Natural killer cell (primary cell): ENCODE measurements around the gene RCAN3. TPM values are rescaled to one million over a fixed set of nuclear protein-coding genes. Genes with fewer than 3 reads are reported as not detected.
"Not testable (repeated sequence)": the region's sequence is repeated elsewhere in the genome, so short reads cannot be mapped to it uniquely, and the experiment has no call there.

ENCODE experiments used
- ATAC-seq, 3 donors: fragments of 150-1000 bp in 2 of 3; fragments of 200-7000 bp in 1 of 3; cut with Tn5 transposase; 1 replicate in 1 of 3; 2 replicates in 2 of 3; pipeline ENCODE4 v1.10.0; 2021; ENCODE audit warnings: mild to moderate bottlenecking in 2 of 3, moderate library complexity in 2 of 3
- DNase-seq, 2 donors: peaks; one replicate each; pipeline versions ENCODE4 v3.0.0 to v3.0.0-alpha.2; 2013 to 2021; ENCODE audit warnings: mixed read lengths in 1 of 2
- H3K27ac ChIP-seq: one replicate; pipeline ENCODE4 v1.5.1; 2013; ENCODE audit warnings: mild to moderate bottlenecking, low read length
- H3K27me3 ChIP-seq: one replicate; pipeline ENCODE4 v1.6.1; 2013; ENCODE audit warnings: low read length; ENCODE audit not compliant: control insufficient read depth, insufficient read depth
- H3K36me3 ChIP-seq: one replicate; pipeline ENCODE4 v1.6.1; 2013; ENCODE audit warnings: low read length; ENCODE audit not compliant: control insufficient read depth, insufficient read depth
- H3K4me1 ChIP-seq: one replicate; pipeline ENCODE4 v1.6.1; 2013; ENCODE audit warnings: low read length; ENCODE audit not compliant: control insufficient read depth, insufficient read depth
- H3K4me3 ChIP-seq: one replicate; pipeline ENCODE4 v1.5.1; 2013; ENCODE audit warnings: low read length
- H3K9me3 ChIP-seq: one replicate; pipeline ENCODE4 v1.6.1; 2013; ENCODE audit warnings: low read length; ENCODE audit not compliant: control insufficient read depth, insufficient read depth
- H3K27ac Mint-ChIP-seq, 2 donors: one replicate each; pipeline ENCODE4 v1.8.0; 2022; ENCODE audit warnings: mild to moderate bottlenecking in 2 of 2, mixed read lengths in 2 of 2, moderate library complexity in 1 of 2
- H3K27me3 Mint-ChIP-seq, 2 donors: one replicate each; pipeline ENCODE4 v1.8.0; 2022; ENCODE audit warnings: low read depth in 2 of 2, mixed read lengths in 2 of 2
- H3K36me3 Mint-ChIP-seq: one replicate; pipeline ENCODE4 v1.8.0; 2022; ENCODE audit warnings: mixed read lengths
- H3K4me1 Mint-ChIP-seq, 2 donors: one replicate each; pipeline ENCODE4 v1.8.0; 2022; ENCODE audit warnings: mixed read lengths in 2 of 2
- H3K4me3 Mint-ChIP-seq: one replicate; pipeline ENCODE4 v1.8.0; 2022; ENCODE audit warnings: mild to moderate bottlenecking, moderate library complexity, mixed read lengths
- H3K9me3 Mint-ChIP-seq, 2 donors: one replicate each; pipeline ENCODE4 v1.8.0; 2022; ENCODE audit warnings: mixed read lengths in 2 of 2
- WGBS: methylation state at CpG from one replicate; pipeline ENCODE4 v1.1.7; 2013; ENCODE audit warnings: missing lambda C conversion rate; ENCODE audit not compliant: insufficient coverage; 5-methylcytosine and 5-hydroxymethylcytosine counted together
- intact Hi-C: fragments of 100-400 bp; cut with micrococcal nuclease; formaldehyde crosslinking; loops from one replicate; pipeline ENCODE4 v1.14.2; 2022
- total RNA-seq, 4 donors: library from RNA; stranded (reverse); fragments of 120-200 nt in 1 of 4; gene quantifications; one replicate each; pipeline versions ENCODE4 v1.2.3 to v1.2.4, GENCODE V29; 2013 to 2022
- TF ChIP-seq, protein P1 (sequence below): fragments of 200-600 bp; IDR thresholded peaks from one replicate; pipeline ENCODE4 v1.8.0; 2022; ENCODE audit warnings: antibody characterized with exemption

Gene RCAN3
- total RNA-seq, 3 donors from 2014 or later (not counting 1 experiment from before 2014, with no cell fraction given): 4.5 to 8.1 (median 7.9) TPM

DNA sequence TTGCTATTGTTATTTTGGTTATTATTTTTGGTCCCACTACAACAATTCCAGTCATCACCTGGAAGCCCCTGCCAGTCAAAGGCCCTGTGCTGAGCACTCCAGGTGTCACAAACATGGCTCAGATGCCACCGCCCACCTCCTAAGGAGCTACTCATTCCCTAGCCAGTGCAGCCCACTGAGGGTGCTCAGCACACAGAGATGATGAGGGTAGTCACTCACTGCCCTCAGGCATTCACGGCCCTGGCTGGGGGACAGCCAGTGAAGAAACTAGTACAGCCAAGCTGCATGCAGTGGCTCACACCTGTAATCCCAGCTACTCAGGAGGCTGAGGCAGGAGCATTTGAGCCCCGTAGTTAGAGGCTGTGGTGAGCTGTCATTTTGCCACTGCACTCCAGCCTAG, 44.8 kb upstream of the RCAN3 start:
- 98% methylated on average over 3 of the region's 3 CpGs for WGBS
- Histone ChIP-seq H3K27me3 (no peaks in the 10 kb centered on the region), H3K36me3 (peaks cover 63% of the 10 kb centered on the region), H3K27ac (no peak overlapping the region), H3K4me1 (no peaks in the 10 kb centered on the region), H3K4me3 (no peak overlapping the region), H3K9me3 (no peaks in the 10 kb centered on the region)
- Mint-ChIP-seq H3K4me1 (no peaks in the 10 kb centered on the region), H3K36me3 (peaks cover 30% of the 10 kb centered on the region), H3K27me3 (no peaks in the 10 kb centered on the region), H3K4me3 (no peak overlapping the region), H3K27ac (no peak overlapping the region), H3K9me3 (no peaks in the 10 kb centered on the region)
- intact Hi-C loops: no loop called here
- TF ChIP-seq, protein P1, sequence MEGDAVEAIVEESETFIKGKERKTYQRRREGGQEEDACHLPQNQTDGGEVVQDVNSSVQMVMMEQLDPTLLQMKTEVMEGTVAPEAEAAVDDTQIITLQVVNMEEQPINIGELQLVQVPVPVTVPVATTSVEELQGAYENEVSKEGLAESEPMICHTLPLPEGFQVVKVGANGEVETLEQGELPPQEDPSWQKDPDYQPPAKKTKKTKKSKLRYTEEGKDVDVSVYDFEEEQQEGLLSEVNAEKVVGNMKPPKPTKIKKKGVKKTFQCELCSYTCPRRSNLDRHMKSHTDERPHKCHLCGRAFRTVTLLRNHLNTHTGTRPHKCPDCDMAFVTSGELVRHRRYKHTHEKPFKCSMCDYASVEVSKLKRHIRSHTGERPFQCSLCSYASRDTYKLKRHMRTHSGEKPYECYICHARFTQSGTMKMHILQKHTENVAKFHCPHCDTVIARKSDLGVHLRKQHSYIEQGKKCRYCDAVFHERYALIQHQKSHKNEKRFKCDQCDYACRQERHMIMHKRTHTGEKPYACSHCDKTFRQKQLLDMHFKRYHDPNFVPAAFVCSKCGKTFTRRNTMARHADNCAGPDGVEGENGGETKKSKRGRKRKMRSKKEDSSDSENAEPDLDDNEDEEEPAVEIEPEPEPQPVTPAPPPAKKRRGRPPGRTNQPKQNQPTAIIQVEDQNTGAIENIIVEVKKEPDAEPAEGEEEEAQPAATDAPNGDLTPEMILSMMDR: no peak
- DNase-seq (no peak), ATAC-seq (no peak)

DNA sequence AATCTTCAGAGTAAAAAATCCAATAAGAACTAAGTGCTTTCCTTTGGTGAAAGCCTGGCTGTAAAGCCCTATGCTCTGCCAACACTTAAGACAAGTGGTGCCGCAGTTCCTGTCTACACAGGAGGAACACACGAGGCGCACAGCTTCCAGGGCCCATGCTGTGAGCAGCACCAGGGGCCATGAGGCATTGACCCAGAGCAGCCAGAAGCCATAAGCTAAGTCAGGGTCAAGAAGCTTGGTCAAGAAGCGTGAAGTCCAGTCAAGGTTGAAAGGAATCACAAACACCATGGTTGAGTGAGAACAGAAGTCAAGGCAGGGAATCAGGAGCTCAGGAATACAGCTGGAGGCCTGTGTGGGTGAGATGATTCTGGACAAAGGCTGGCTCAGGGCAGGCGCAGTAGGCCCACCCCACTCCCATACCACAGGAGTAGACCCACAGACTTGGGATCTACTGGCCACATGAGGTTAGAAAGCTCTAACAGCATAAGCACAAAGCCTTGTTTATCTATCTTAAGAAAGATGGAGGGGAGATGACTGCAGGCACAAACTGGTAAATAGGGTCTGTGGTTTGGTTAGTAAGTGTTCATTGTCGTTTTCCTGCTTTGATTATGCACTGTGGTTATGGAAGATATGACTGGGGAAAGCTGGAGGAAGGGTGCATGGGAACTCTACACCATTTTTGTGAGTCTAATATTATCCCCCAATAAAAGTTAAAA, 42.9 kb upstream of the RCAN3 start:
- WGBS: 90% methylated on average over 5 of the region's 6 CpGs
- Mint-ChIP-seq H3K4me3 (no peak overlapping the region), H3K27me3 (no peaks in the 10 kb centered on the region), H3K27ac (no peak overlapping the region), H3K4me1 (no peaks in the 10 kb centered on the region), H3K36me3 (peaks cover 33% of the 10 kb centered on the region), H3K9me3 (no peaks in the 10 kb centered on the region)
- Histone ChIP-seq H3K36me3 (peaks cover 62% of the 10 kb centered on the region), H3K4me1 (no peaks in the 10 kb centered on the region), H3K27ac (no peak overlapping the region), H3K4me3 (no peak overlapping the region), H3K9me3 (no peaks in the 10 kb centered on the region), H3K27me3 (no peaks in the 10 kb centered on the region)
- intact Hi-C loops: no loop called here
- TF ChIP-seq, protein P1: no peak
- no peak for ATAC-seq
- no peak for DNase-seq

DNA sequence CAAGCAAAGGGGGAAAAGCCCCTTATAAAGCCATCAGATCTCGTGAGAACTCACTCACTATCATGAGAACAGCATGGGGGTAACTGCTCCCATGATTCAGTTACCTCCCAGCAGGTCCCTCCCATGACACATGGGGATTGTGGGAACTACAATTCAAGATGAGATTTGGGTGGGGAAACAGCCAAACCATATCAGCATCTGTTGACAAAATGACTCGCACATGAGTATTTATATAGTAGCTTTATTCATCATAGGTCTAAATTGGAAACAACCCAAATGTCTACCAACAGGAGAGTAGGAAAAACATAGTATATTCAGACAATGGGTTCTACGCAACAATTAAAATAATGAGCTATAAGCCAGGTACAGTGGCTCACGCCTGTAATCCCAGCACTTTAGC, 40.5 kb upstream of the RCAN3 start:
- H3K27me3 ChIP-seq, DNase-seq, H3K27ac Mint-ChIP-seq, H3K4me3 ChIP-seq, H3K9me3 ChIP-seq, H3K4me1 Mint-ChIP-seq, H3K4me1 ChIP-seq, H3K27me3 Mint-ChIP-seq, H3K27ac ChIP-seq, H3K9me3 Mint-ChIP-seq, H3K4me3 Mint-ChIP-seq, ATAC-seq, intact Hi-C loops: not testable (repeated sequence)
- WGBS: 93% methylated on average over 3 of the region's 4 CpGs
- H3K36me3 Mint-ChIP-seq: peaks cover 42% of the 10 kb centered on the region
- peaks cover 60% of the 10 kb centered on the region for H3K36me3 ChIP-seq

GRCh38 chr1:24463776-24464735, 38.6 kb upstream of the RCAN3 start:
- 93% methylated on average over 13 of the region's 14 CpGs for WGBS
- H3K4me1 Mint-ChIP-seq: peaks cover 0 to 4% of the 10 kb centered on the region in 2 donors
- peaks cover 40% of the 10 kb centered on the region for H3K36me3 Mint-ChIP-seq

More at GRCh38 chr1:24463776-24464735, 38.6 kb upstream of the RCAN3 start:
- Histone ChIP-seq H3K36me3 (peaks cover 47% of the 10 kb centered on the region), H3K4me1 (no peaks in the 10 kb centered on the region), H3K27me3 (no peaks in the 10 kb centered on the region), H3K27ac (no peak overlapping the region), H3K9me3 (no peaks in the 10 kb centered on the region), H3K4me3 (no peak overlapping the region)
- TF ChIP-seq, protein P1: no peak
- Mint-ChIP-seq H3K27me3 (no peaks in the 10 kb centered on the region), H3K27ac (no peak overlapping the region), H3K4me3 (no peak overlapping the region), H3K9me3 (no peaks in the 10 kb centered on the region)
- ATAC-seq: no peak
- intact Hi-C loops: no loop called here
- peak in 1 of 2 donors; percentile 16 for DNase-seq
